Measurements from ENCODE around the gene ITPKC. TPM values are rescaled to one million over a fixed set of nuclear protein-coding genes. Genes with fewer than 3 reads are reported as not detected.

The ITPKC gene
- total and polyA plus RNA-seq, 9 of the 15 experiments (the other 6 are each of a cell fraction or from before 2014, with no cell fraction given): 0.08 to 9.3 (median 5.8) TPM

DNA sequence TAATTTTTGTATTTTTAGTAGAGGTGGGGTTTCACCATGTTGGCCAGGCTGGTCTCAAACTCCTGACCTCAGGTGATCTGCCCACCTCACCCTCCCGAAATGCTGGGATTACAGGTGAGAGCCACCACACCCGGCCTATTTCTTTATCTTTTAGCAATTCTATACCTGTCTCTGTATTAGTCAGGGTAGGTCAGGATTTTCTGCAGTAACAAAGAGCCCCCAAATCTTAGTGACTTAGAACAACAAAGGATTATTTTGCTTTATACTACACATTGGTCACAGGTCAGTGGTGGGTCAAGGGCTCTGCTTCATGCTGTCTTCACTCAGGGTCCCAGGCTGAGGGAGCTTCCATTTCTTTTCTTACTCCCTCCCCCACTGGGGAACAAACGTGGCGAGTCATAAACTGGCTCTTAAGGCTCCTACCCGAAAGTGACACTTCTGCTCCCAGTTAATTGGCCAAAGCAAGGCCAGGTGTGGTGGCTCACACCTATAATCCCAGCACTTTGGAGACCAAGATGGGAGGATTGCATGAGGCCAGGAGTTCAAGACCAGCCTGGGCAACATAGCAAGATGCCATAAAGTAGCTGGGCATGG is 6.8 kb downstream of the ITPKC start:
- H3K4me1 ChIP-seq (replicated peaks in 1 of 2; ENCODE audit: control insufficient read depth in 2 of 2, insufficient read depth in 2 of 2, low read length in 2 of 2): peaks cover 4 to 12% of the 10 kb centered on the region in 2 experiments; a peak in 4 of 5 replicates
- H3K79me2 ChIP-seq (ENCODE audit: control insufficient read depth, insufficient read depth, low read length): peaks cover 34% of the 10 kb centered on the region
- H3K9me3 ChIP-seq (replicated peaks; ENCODE audit: control insufficient read depth, insufficient read depth, low read depth, low read length): no peaks in the 10 kb centered on the region
- H3K27ac ChIP-seq (ENCODE audit: extremely low read depth, low read depth, low read length): no peak overlapping the region
- ATAC-seq (no peak), FAIRE-seq (no peak), DNase-seq (ENCODE audit: extremely low read depth in 1 of 4, low spot score in 3 of 4) (no peak)
- CTCF ChIA-PET (ENCODE audit: low intra/inter-chr PET ratio): no interaction called here
- H3K36me3 ChIP-seq (ENCODE audit: control insufficient read depth, insufficient read depth, low read length): peaks cover 39% of the 10 kb centered on the region
- H3K4me3 ChIP-seq: no peak overlapping the region
- WGBS (ENCODE audit: insufficient coverage, low coverage, missing lambda C conversion rate): 90% methylated on average over 5 of the region's 5 CpGs
- TF ChIP-seq RBFOX2 (IDR thresholded peaks at IDR 0.05; ENCODE audit: low read depth, low read length) (no peak), ZNF12 (CRISPR knock-in tag; IDR thresholded peaks at IDR 0.05) (peak; percentile 99)
- in situ Hi-C loops (cut with MboI): no loop called here
- H3K4me2 ChIP-seq (ENCODE audit: insufficient read depth, low read length): no peak overlapping the region
- intact Hi-C loops (cut with micrococcal nuclease): no loop called here
- H3K9me1 ChIP-seq (ENCODE audit: control insufficient read depth, insufficient read depth, low read length): peaks cover 4% of the 10 kb centered on the region
- no peak overlapping the region for H2AFZ ChIP-seq (ENCODE audit: low read depth, low read length)
- no TSS peak for BruUV-seq (replicated peaks)
- no peak overlapping the region for H3K9ac ChIP-seq (ENCODE audit: insufficient read depth in 1 of 2, low read depth in 2 of 2, low read length in 2 of 2)
- no peaks in the 10 kb centered on the region for H3K27me3 ChIP-seq (ENCODE audit: control insufficient read depth in 2 of 2, insufficient read depth in 2 of 2, low read length in 2 of 2)
- POLR2A ChIA-PET: interaction anchor here (0.7 kb wide), 1 partner anchor 24 kb away, joined by 3 read pairs; no protein-coding TSS in a partner anchor
- no peaks in the 10 kb centered on the region for H4K20me1 ChIP-seq (replicated peaks; ENCODE audit: control insufficient read depth, insufficient read depth, low read length)

DNA sequence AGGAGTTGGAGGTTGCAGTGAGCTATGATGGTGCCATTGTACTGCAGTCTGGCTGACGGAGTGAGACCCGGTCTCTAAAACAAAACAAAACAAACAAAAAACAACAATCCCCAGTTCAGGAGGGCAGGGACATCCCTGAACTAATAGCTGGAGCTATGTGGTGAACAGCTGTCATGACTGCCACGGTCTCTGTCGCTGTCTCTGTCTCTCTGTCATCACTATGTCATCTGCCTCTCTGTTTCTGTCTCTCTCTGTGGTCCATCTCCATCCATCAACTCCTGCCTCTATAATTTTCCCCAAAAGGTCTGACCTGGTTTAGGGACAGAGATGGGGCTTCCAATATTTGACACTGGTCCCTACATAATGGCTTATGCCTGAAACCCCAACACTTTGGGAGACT is 7.4 kb downstream of the ITPKC start:
- no TSS peak for BruUV-seq (replicated peaks)
- Histone ChIP-seq H3K36me3 (ENCODE audit: control insufficient read depth, insufficient read depth, low read length) (peaks cover 39% of the 10 kb centered on the region), H3K9ac (ENCODE audit: insufficient read depth in 1 of 2, low read depth in 2 of 2, low read length in 2 of 2) (no peak overlapping the region), H3K27ac (ENCODE audit: extremely low read depth, low read depth, low read length) (no peak overlapping the region), H4K20me1 (replicated peaks; ENCODE audit: control insufficient read depth, insufficient read depth, low read length) (no peaks in the 10 kb centered on the region), H3K27me3 (ENCODE audit: control insufficient read depth in 2 of 2, insufficient read depth in 2 of 2, low read length in 2 of 2) (no peaks in the 10 kb centered on the region), H2AFZ (ENCODE audit: low read depth, low read length) (no peak overlapping the region), H3K9me1 (ENCODE audit: control insufficient read depth, insufficient read depth, low read length) (peaks cover 4% of the 10 kb centered on the region), H3K4me2 (ENCODE audit: insufficient read depth, low read length) (no peak overlapping the region), H3K4me3 (no peak overlapping the region), H3K4me1 (replicated peaks in 1 of 2; ENCODE audit: control insufficient read depth in 2 of 2, insufficient read depth in 2 of 2, low read length in 2 of 2) (peaks cover 3 to 7% of the 10 kb centered on the region in 2 experiments; a peak in 3 of 5 replicates), H3K79me2 (ENCODE audit: control insufficient read depth, insufficient read depth, low read length) (peaks cover 29% of the 10 kb centered on the region), H3K9me3 (replicated peaks; ENCODE audit: control insufficient read depth, insufficient read depth, low read depth, low read length) (no peaks in the 10 kb centered on the region)
- intact Hi-C loops (cut with micrococcal nuclease): no loop called here
- ChIA-PET CTCF (ENCODE audit: low intra/inter-chr PET ratio) (no interaction called here), POLR2A (interaction anchor here (0.7 to 0.9 kb wide), 2 partner anchors 25 to 30 kb away, joined by 3 to 4 read pairs; no protein-coding TSS in a partner anchor)
- FAIRE-seq (no peak), ATAC-seq (no peak), DNase-seq (ENCODE audit: extremely low read depth in 1 of 4, low spot score in 3 of 4) (no peak)
- in situ Hi-C loops (cut with MboI): no loop called here
- 93% methylated on average over 4 of the region's 4 CpGs for WGBS (ENCODE audit: insufficient coverage, low coverage, missing lambda C conversion rate)
- TF ChIP-seq BRD4 (IDR thresholded peaks at IDR 0.05) (no peak), WHSC1 (IDR thresholded peaks at IDR 0.05; ENCODE audit: low read length) (no peak), CBX3 (IDR thresholded peaks at IDR 0.05; ENCODE audit: borderline replicate concordance in 1 of 2, low read length in 2 of 2) (no peak), SETDB1 (IDR thresholded peaks at IDR 0.05; ENCODE audit: low read length) (no peak)
- TF ChIP-seq, protein P1, sequence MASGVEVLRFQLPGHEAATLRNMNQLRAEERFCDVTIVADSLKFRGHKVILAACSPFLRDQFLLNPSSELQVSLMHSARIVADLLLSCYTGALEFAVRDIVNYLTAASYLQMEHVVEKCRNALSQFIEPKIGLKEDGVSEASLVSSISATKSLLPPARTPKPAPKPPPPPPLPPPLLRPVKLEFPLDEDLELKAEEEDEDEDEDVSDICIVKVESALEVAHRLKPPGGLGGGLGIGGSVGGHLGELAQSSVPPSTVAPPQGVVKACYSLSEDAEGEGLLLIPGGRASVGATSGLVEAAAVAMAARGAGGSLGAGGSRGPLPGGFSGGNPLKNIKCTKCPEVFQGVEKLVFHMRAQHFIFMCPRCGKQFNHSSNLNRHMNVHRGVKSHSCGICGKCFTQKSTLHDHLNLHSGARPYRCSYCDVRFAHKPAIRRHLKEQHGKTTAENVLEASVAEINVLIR (CRISPR knock-in tag; IDR thresholded peaks at IDR 0.05): no peak
- TF ChIP-seq, protein P2, sequence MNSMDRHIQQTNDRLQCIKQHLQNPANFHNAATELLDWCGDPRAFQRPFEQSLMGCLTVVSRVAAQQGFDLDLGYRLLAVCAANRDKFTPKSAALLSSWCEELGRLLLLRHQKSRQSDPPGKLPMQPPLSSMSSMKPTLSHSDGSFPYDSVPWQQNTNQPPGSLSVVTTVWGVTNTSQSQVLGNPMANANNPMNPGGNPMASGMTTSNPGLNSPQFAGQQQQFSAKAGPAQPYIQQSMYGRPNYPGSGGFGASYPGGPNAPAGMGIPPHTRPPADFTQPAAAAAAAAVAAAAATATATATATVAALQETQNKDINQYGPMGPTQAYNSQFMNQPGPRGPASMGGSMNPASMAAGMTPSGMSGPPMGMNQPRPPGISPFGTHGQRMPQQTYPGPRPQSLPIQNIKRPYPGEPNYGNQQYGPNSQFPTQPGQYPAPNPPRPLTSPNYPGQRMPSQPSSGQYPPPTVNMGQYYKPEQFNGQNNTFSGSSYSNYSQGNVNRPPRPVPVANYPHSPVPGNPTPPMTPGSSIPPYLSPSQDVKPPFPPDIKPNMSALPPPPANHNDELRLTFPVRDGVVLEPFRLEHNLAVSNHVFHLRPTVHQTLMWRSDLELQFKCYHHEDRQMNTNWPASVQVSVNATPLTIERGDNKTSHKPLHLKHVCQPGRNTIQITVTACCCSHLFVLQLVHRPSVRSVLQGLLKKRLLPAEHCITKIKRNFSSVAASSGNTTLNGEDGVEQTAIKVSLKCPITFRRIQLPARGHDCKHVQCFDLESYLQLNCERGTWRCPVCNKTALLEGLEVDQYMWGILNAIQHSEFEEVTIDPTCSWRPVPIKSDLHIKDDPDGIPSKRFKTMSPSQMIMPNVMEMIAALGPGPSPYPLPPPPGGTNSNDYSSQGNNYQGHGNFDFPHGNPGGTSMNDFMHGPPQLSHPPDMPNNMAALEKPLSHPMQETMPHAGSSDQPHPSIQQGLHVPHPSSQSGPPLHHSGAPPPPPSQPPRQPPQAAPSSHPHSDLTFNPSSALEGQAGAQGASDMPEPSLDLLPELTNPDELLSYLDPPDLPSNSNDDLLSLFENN (IDR thresholded peaks at IDR 0.05; ENCODE audit: low read depth in 2 of 2, low read length in 2 of 2): no peak
- TF ChIP-seq, protein P3, sequence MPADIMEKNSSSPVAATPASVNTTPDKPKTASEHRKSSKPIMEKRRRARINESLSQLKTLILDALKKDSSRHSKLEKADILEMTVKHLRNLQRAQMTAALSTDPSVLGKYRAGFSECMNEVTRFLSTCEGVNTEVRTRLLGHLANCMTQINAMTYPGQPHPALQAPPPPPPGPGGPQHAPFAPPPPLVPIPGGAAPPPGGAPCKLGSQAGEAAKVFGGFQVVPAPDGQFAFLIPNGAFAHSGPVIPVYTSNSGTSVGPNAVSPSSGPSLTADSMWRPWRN (IDR thresholded peaks at IDR 0.05; ENCODE audit: low read depth): no peak
